Peyer's patch (tissue), 4 donors: ENCODE data around the gene CCDC175.

Experiments used
- POLR2A ChIP-seq, 2 donors: fragments of 450-650 bp; IDR thresholded peaks; one replicate each; pipeline ENCODE4 v1.5.1; 2017; ENCODE audit warnings: antibody characterized with exemption in 2 of 2, mild to moderate bottlenecking in 2 of 2, moderate library complexity in 2 of 2
- TF ChIP-seq, protein P1 (sequence below), 6 experiments: fragments of 450-650 bp in 4 of 6; fragments of 200-600 bp in 2 of 6; sonication (generic) in 1 of 6; IDR thresholded peaks; one replicate each; pipeline ENCODE4 v1.5.1; 2017 to 2019; ENCODE audit warnings: antibody characterized with exemption in 6 of 6, mild to moderate bottlenecking in 3 of 6, moderate library complexity in 1 of 6

DNA sequence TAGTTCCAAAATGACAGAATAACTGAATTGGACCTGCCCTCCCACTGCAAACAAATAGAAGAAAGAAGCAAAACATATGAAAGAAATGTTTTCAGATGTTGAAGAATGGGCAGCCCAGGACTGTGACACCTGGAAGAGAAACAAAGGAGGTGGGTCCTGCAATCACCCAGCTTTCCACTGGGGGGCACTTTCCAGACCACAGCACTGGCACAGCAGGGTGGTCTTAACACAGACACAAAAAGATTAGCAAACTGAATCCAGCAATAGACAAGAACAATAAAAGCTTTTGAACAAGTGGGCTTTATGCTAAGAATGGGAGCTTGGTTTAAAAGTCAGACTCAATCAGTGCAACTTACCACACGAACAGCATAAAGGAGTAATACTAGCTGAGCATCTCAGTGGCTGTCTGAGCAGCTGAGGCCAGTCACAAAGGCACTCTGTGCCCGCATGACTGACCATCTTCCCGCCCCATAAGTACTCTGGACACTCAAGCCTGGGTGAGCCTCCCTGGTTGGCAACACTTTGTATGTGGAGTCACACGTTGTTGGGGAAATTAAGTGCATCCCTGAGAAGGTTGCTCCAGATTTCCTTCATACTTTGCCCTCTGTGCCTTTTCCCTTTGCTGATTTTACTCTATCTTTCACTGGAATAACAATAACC lies 64.6 kb downstream of the CCDC175 start:
- TF ChIP-seq, protein P1, sequence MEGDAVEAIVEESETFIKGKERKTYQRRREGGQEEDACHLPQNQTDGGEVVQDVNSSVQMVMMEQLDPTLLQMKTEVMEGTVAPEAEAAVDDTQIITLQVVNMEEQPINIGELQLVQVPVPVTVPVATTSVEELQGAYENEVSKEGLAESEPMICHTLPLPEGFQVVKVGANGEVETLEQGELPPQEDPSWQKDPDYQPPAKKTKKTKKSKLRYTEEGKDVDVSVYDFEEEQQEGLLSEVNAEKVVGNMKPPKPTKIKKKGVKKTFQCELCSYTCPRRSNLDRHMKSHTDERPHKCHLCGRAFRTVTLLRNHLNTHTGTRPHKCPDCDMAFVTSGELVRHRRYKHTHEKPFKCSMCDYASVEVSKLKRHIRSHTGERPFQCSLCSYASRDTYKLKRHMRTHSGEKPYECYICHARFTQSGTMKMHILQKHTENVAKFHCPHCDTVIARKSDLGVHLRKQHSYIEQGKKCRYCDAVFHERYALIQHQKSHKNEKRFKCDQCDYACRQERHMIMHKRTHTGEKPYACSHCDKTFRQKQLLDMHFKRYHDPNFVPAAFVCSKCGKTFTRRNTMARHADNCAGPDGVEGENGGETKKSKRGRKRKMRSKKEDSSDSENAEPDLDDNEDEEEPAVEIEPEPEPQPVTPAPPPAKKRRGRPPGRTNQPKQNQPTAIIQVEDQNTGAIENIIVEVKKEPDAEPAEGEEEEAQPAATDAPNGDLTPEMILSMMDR (IDR thresholded peaks at IDR 0.05), result peak in 3 of 6 experiments; percentile 30 to 49 (median 34)
- TF ChIP-seq POLR2A (IDR thresholded peaks at IDR 0.05), result no peak
